ENCODE data around the gene ATG14.
"Not testable (repeated sequence)": the region's sequence is repeated elsewhere in the genome, so short reads cannot be mapped to it uniquely, and the experiment has no call there.

Gene ATG14

DNA sequence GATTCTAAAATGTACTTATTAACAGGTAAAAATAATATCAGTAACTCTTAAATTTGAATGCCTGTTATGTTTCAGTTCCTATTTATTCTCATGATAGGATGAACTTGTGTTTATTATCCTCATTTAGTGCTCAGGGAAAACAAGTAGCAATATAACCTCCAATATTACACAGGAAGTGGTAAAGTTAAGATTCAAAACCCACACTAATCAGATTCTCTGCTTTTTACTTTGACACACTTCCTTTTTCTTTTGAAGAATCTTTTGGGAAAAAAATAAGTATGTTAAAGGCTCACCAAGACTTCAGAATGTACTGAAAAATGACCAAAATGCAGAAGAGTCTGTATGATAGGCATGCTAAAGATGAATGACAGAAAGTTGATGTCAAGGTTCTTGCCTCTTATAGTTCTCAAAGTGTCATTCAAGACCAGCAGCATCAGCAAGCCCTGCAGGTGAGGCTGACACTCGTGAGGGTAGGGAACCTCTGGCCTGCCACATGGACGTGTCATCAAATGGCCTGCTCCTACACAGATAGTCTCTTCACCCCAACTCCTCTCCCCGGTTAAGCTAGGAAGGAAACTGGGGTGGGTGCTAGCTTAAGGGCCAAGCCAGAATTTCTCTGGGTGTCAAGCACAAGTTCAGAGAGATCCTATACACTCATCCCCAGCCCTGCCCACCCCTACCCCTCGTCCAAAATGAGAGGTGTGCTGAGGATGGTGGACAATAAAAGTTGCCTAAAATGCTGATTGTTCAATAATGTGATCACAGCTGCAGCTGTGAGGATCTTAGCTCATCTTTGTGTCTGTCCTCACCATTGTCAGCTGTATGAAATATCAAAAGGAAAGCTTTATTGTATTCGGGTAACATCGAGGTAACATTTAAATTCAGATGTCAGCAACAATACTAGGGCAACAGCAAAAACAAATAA lies 22.5 kb upstream of the ATG14 start:
- DNase-seq (ENCODE audit: low spot score) (no peak), FAIRE-seq (no peak)

DNA sequence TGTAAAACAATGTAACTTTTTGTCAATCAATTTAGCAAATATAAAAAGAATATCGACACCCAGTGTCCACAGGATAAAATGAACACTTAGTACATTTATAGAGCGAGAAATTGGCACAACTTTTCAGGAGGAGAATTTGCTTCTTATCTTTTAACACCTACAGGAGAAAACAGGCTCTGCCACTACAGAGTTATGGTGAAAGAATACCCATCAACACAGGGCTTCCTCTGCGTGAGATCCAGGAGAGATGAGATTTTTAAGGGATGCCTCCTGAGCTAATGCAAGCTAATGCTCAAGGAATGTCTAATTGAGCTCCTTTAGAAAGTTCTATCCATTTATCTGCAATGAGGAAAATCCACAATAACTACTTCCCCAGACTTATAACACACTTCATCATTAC lies 21.0 kb upstream of the ATG14 start:
- FAIRE-seq (no peak), DNase-seq (ENCODE audit: low spot score) (no peak)

DNA sequence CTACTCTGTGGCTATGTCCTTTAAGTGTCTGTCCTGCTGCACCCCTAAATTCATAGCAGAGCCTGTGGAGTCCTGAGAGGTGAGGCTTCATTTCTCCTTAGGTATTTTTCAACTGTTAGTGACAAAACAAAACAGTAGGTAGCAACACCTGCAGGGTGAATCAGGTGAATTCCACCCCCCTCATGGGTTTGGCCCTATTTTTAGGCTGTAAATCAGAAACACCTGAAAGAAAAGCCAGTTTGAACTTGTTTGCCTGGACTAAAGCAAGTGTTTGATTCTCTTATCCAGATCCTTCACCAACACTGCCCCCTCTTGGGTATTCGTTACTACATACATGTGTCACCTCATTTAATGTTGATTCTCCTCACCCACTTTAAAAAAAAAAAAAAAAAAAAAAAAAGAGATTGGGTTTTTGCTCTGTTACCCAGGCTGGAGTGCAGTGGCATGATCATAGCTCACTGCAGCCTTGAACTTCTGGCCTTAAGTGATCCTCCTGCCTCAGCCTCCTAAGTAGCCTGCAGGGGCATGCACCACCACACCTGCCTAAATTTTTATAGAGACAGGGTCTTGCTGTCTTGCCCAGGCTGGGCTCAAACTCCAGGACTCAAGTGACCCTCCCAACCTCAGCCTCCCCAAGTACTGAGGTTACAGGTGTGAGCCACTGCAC lies 18.5 kb upstream of the ATG14 start:
- FAIRE-seq (no peak), DNase-seq (ENCODE audit: low spot score) (peak; percentile 16)

DNA sequence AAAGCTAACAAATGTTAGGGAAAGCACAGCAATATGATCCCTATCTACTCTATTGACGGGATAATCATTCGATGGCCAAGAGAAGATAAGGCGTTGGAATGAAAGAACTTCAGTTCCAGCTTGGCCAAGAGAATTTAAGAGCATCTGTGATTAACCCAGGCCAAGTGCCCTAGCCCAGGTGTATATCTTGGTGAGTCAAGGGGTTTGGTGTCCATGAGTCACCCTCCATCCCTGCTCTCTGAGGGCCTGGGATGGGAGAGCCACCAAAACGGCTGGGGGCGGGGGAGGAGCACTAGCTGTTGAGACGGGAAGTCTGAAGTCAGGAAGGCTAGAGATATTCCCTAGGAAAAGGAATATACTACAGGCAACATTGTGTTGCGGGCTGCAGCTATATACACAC lies 15.8 kb upstream of the ATG14 start:
- DNase-seq (ENCODE audit: low spot score) (no peak), FAIRE-seq (no peak)

DNA sequence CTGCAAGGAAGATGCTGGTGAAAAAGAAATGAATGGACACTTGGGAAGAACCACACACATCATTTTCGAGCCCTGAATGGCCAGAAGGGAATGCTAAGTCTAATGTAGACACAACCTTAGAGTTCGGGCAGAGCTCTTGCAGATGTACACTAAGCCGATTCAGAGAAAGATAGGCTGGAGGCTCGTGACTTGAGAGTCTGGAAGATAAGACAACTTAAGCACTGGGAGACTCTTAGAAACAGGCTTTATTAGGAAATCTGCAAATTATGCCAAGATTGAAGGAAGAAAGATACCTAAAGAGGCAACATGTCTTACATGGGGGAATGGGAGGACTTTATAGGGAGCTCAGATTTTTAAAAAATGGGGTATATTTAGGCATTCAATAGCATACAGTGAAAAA lies 15.3 kb upstream of the ATG14 start:
- FAIRE-seq, result no peak
- DNase-seq (ENCODE audit: low spot score), result no peak

GRCh38 chr14:55425091-55425490 lies 13.5 kb upstream of the ATG14 start:
- FAIRE-seq (no peak), DNase-seq (ENCODE audit: low spot score) (no peak)

- no peak for DNase-seq (ENCODE audit: low spot score)
- FAIRE-seq, result no peak
Measured at GRCh38 chr14:55423969-55424368, 12.3 kb upstream of the ATG14 start.

DNA sequence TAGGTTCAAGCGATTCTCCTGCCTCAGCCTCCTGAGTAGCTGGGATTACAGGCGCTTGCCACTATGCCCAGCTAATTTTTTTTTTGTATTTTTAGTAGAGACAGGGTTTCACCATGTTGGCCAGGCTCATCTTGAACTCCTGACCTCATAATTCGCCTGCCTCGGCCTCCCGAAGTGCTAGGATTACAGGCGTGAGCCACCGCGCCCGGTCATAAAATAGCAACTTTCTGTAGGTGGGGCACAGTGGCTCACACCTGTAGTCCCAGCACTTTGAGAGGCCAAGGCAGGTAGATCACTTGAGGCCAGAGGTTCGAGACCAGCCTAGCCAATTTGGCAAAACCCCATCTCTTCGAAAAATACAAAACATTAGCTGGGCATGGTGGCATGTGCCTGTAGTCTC lies 10.7 kb upstream of the ATG14 start:
- FAIRE-seq; DNase-seq (ENCODE audit: low spot score): not testable (repeated sequence)

DNA sequence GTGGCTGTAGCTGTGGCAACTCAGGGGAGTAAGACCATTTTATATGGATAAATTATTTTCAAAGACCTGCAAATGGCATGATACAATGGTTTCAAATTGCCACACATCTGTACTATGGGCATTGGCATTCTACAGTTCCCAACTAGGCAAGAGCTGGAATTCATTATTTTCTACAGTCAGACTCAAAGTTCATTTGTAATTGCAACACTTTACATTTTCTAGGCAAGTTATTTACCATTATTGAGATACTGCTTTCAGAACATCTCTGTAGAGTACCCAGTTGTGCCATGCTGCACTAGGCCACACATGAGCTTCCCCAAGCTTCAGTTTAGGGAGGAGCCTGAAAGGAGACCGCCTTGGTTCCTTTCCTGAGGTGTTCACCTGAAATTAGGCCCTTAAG lies 8.0 kb upstream of the ATG14 start:
- no peak for DNase-seq (ENCODE audit: low spot score)
- FAIRE-seq, result no peak

DNA sequence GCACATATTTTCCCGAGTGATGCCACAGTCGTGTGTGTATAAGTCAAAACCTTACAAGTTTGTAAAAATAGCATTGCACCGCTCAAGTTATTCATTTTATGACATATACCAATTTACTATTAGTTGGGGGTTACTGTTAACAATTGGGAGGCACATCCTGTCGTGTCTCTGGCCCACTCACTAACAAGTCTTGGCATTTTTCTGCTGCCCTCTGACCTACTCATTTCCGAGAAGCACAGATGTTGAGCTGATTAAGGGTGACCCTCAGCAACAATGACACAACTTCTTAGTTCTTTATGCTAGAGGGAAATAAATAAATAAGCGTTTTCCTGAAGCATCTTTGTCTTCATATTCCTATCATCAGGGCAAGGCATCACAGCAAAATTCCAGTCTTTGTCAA lies 6.8 kb upstream of the ATG14 start:
- no peak for DNase-seq (ENCODE audit: low spot score)
- no peak for FAIRE-seq

- no peak for FAIRE-seq
- no peak for DNase-seq (ENCODE audit: low spot score)
Measured at GRCh38 chr14:55417955-55418354, 6.3 kb upstream of the ATG14 start.

GRCh38 chr14:55416866-55417265 lies 5.2 kb upstream of the ATG14 start:
- DNase-seq (ENCODE audit: low spot score) (no peak), FAIRE-seq (no peak)

- DNase-seq (ENCODE audit: low spot score), result no peak
- FAIRE-seq, result no peak
Measured at GRCh38 chr14:55414551-55414950, 2.9 kb upstream of the ATG14 start.

DNA sequence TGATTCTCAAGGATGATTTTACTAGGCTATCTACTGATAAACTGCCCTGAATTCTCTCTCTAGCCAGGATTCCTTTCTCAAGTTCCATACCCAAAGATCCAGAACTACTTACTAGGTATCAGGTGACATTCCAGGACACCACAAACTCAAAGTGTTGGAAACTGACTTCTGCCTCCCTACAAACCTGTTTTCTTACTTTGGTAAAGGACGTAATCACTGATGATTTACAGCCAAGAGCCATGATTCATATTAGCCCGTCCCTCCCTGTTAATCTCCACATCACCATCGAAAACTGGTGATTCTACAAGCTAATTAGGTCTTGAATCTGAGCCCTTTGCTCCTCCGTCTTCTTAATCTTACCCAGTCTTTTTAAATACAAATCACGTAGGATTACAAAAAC lies 1.0 kb upstream of the ATG14 start:
- DNase-seq (ENCODE audit: low spot score) (no peak), FAIRE-seq (no peak)

DNA sequence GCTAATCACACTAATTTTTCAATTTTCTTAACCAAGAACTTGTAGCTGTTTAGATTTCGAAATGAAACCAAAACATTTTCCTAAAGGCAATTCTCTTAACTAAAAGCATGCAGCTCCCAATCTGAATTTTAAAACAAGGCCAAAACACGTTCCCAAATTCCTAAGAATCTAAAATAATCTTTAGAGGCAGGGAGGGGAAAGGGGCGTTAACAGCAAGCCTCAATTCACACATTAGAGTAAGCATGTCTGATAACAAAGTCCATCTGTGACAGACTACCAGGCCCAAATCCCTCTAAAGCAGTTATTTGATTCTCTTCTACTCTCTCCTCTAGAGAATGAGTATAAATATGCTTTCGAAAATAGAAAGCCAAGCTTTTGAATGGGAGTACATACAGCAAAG lies 754 bp downstream of the ATG14 start:
- FAIRE-seq, result no peak
- DNase-seq (ENCODE audit: low spot score), result no peak

DNA sequence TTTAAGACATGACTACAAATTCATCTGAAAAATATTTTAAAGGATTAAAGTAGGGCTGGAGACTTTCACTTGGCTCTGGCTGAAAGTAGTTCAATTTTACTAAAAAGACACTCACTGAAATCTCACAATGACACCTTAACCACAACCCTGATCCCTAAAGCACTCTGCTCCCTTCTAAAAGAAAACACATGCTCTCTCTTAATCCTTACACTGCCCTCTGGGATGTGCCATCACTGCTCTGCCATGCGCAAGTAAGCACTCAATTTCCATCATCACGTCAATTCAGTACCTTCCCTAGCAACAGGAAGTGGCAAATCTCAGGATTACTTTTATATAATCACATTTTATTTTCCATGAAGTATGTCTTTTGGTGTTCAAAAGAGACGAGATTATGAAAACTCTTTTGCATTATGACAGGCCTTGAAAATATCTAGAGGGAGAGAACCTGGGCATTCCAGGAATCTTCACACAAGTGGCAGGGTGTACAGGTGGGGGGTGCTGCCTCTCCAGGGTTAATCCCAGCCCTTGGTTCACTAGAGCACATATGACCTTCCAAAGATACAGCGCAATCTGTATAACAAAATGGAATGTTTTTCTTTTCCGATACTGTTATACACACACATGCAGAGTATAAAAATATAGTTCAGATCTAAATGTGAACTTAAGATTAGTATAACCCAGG lies 7.3 kb downstream of the ATG14 start:
- DNase-seq (ENCODE audit: low spot score), result no peak
- no peak for FAIRE-seq

DNA sequence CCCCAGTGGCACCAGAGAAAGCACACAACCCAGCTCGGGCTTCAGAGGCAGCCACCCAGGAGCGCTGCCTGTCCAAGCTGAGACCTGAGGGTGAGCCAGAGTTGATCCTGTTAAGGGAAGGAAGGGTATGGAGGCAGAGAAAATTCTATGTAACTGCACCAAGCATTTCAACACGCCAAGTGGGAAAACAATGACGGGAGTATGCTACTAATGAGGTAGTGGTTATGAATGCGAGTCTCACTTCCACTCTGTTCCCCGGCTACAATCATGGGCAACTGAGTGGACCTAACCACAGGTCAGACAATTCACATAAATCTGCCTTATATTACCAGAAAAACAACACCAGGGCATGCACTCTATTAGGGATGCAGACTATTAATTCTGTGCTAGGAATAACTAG lies 9.9 kb downstream of the ATG14 start:
- FAIRE-seq, result no peak

DNA sequence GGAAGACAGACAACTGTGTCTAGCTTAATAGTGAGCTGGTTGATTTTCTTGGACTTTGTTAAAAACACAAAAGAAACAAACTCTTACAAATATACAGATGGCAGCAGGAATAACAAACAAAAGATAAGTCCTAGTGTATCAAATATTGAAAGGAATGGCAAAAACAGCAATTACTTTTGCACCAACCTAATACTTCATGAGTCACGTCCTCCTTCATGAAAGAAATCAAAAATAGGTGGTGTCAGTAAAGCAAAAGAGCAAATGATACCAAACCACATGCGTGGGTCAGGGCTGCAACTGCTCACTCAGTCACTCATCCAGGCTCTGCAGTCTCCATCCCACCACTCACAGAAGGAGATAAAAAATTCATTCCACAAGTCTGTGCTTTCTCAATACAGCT lies 11.8 kb downstream of the ATG14 start:
- no peak for DNase-seq (ENCODE audit: low spot score)
- no peak for FAIRE-seq

More for the DNA sequence above, 9.9 kb downstream of the ATG14 start:
- DNase-seq (ENCODE audit: low spot score), result no peak

- DNase-seq (ENCODE audit: low spot score) (no peak), FAIRE-seq (no peak)
Measured at GRCh38 chr14:55399183-55399582, 12.4 kb downstream of the ATG14 start.

- DNase-seq (ENCODE audit: low spot score) (peak; percentile 79), FAIRE-seq (peak; percentile 92)
Measured at GRCh38 chr14:55398679-55399078, 13.0 kb downstream of the ATG14 start.

DNA sequence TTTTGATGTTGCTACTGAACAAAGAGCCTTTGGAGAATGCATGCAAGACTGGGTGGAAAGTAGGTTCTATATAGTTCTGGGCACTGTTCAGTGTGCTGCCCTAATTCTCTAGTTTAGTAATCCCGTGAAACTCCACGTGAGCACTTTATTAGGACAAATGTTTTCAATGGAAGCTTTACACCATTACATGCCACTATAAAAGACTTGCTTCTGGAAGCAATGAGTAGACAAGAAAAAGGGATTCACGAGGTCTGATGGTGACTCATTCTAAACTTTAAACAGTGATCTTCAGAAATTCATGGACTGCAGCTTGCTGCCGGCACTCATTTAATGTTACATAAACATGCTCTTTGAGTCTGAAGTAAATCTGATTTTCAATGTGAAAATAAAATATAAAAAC lies 22.3 kb downstream of the ATG14 start:
- no peak for FAIRE-seq

DNA sequence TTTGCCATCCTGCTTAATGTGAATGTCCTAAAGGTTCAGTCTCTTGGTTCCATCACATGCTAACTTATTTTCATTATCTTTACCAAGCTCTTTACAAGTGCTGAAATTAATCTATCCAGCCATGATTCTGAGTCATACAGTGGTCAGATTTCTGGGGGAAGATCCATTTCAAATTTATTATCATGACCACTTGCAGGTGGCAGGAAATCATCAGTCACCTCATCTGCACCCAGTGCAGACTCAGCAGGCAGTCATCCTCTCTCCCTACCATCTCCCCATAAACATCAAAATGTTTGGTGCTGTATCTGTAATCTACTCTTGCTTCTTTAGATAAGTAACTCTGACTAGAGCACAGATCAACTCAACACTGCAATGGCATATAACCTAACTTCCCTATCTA lies 23.5 kb downstream of the ATG14 start:
- FAIRE-seq (no peak), DNase-seq (ENCODE audit: low spot score) (no peak)

More for the DNA sequence above, 22.3 kb downstream of the ATG14 start:
- DNase-seq (ENCODE audit: low spot score), result no peak

Measured in RCC 7860 (cell line).